AG09319 (cell line): Measurements from ENCODE around the gene ASCC2.
A peak's percentile ranks its signal among the peaks of the same experiment; 100 is the strongest.

Experiments used
- DNase-seq: peaks from one replicate; pipeline ENCODE4 v3.0.0-alpha.2; 2010; ENCODE audit warnings: low read depth; ENCODE audit errors: extremely low read depth
- CTCF ChIP-seq: IDR thresholded peaks from 2 replicates; pipeline ENCODE4 v1.5.1; 2011; ENCODE audit warnings: low read depth, mild to moderate bottlenecking, inconsistent platforms, low read length, moderate library complexity

Gene ASCC2

GRCh38 chr22:29799217-29799680, 38.8 kb downstream of the ASCC2 start:
- TF ChIP-seq CTCF, result no peak; the same call in none of the 2 replicates

GRCh38 chr22:29798801-29799200, 39.3 kb downstream of the ASCC2 start:
- no peak for TF ChIP-seq CTCF
- no peak for DNase-seq

More at GRCh38 chr22:29799217-29799680, 38.8 kb downstream of the ASCC2 start:
- DNase-seq, result peak; percentile 94

- no peak for DNase-seq
- TF ChIP-seq CTCF, result no peak
These were observed 39.8 kb downstream of the ASCC2 start for GRCh38 chr22:29798318-29798717.

- DNase-seq, result no peak
- no peak for TF ChIP-seq CTCF
These were observed 40.7 kb downstream of the ASCC2 start for GRCh38 chr22:29797351-29797750.

- no peak for DNase-seq
- TF ChIP-seq CTCF, result no peak
These were observed 42.4 kb downstream of the ASCC2 start for GRCh38 chr22:29795663-29796062.

GRCh38 chr22:29793396-29793795, 44.7 kb downstream of the ASCC2 start:
- no peak for DNase-seq
- no peak for TF ChIP-seq CTCF

GRCh38 chr22:29790061-29790460, 48.0 kb downstream of the ASCC2 start:
- DNase-seq, result no peak
- TF ChIP-seq CTCF, result no peak
